LoVo (cell line): ENCODE results near the gene CLASP1.
"Not testable (repeated sequence)": the region's sequence is repeated elsewhere in the genome, so short reads cannot be mapped to it uniquely, and the experiment has no call there.

Experiments
- DNase-seq: peaks from one replicate; pipeline ENCODE4 v3.0.0-alpha.2; 2016; ENCODE audit warnings: low spot score

Gene CLASP1

GRCh38 chr2:121313701-121314100 is 335.6 kb downstream of the CLASP1 start:
- DNase-seq = not testable (repeated sequence)

GRCh38 chr2:121309801-121310200 is 339.5 kb downstream of the CLASP1 start:
- DNase-seq = no peak

GRCh38 chr2:121309323-121309722 is 339.9 kb downstream of the CLASP1 start:
- DNase-seq = no peak

- DNase-seq = no peak
These were observed 342.2 kb downstream of the CLASP1 start for GRCh38 chr2:121307048-121307447.

DNA sequence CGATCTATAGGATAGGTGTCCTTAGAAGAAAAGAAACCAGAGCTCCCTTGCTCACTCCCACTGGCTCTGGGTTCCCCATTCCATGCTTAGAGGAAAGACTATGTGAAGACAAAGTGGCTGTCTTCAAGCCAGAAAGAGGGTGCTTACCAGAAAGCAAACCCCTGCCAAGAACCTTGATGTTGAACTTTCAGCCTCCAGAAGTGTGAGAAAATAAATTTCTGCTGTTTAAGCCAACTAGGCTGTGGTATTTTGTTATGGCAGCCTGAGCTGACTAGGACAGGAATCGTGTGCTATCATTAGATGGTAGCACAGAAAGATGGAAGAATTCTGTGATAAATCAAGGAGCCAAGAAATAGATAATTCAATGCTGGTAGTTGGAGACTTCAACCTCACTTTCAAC is 344.3 kb downstream of the CLASP1 start:
- DNase-seq = no peak

- no peak for DNase-seq
These were observed 345.6 kb downstream of the CLASP1 start for GRCh38 chr2:121303531-121304263.

GRCh38 chr2:121301190-121301589 is 348.1 kb downstream of the CLASP1 start:
- not testable (repeated sequence) for DNase-seq

DNA sequence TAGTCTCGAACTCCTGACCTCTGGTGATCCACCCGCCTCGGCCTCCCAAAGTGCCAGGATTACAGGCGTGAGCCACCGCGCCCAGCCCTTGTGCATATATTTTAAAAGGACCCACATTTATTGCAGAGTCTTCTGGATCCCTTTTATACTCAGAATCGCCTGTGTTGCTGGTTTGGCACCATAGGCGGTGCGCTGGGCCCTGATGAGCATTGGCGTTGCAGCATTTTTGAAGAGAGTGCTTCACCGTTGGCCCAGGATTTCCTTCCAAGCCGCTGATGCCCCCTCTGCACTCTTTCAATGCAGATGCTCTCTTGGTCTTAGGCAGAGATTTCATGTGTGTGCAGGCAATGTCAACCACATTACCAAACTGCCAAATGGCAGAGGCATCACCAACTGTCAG is 350.8 kb downstream of the CLASP1 start:
- no peak for DNase-seq

GRCh38 chr2:121297866-121298265 is 351.4 kb downstream of the CLASP1 start:
- DNase-seq = not testable (repeated sequence)

GRCh38 chr2:121297217-121297830 is 351.9 kb downstream of the CLASP1 start:
- DNase-seq = peak; percentile 22

DNA sequence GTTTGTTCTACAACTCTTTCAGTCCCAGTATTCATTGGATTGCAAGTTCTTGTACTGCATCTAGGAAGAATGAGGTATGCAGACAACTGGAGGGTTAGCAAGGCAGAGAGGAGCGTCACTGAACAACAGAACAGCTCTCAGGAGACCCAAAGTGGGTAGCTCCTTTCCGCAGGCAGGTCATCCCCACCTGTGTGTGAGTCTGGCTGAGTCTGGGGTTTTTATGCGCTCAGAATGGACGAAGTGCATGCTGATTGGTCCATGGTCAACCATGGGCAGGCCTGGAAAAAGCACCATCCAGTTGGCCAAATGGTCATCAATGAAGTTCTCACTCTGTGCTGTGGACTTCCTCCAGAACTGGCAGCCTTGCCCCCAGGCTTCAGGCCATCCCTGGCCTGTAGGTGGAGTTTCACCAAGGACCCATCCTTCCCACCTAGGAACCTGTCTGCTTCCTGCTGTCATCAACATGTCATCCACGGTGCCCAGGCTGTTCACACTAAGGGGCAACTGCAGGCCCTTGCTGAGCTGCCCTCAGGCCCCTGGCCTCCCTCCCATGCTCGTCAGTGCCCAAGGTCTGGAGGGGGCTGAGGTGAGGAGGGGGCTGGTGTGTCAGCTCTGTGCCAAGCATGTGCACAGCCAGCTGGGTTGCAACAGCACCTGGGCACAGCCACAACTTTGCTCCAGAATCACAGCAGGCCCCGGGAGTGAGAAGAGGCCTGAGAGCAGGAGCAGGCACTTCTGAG is 353.2 kb downstream of the CLASP1 start:
- no peak for DNase-seq

GRCh38 chr2:121294881-121295840 is 354.1 kb downstream of the CLASP1 start:
- no peak for DNase-seq

DNA sequence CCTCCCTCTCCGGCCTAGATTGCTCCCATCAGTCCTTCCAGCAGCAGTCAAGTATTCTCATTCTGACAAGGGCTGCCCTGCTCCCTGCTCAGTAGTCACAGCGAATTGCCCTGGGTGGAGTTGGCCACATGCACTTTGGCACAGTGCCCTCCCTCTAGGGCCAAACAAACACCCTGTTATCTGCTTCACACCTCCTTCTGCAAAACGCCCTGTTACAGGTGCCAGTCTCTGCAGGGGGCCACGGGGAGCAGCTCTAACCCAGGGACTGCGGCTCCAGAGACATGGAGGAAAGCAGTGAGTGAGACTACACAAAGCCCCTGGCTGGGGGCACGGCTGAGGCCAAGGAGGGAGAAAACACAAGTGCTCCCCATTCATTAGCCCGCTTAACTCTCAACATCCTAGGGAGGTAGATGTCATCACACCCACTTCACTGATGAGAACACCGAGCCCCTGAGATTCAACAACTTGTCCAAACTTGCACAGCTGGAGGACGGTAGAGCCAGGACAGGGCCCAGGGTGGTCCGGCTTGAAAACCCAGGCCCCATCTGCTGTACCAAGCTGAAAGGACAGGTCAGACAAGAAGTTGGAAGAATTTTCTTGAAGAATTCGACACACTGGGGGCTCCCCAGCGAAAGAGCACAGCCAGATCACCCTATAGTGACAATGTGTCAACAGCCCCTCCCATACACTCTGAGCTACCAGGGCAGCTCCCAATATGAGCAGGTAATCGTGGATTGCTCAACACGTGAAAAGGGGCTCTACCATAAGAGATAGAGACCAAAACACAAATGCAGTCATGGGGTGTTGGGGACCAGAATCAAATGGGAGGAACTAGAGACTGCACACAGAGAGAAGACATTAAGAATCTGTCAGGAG is 355.6 kb downstream of the CLASP1 start:
- DNase-seq = peak; percentile 70

GRCh38 chr2:121291251-121291580 is 358.0 kb downstream of the CLASP1 start:
- no peak for DNase-seq

DNA sequence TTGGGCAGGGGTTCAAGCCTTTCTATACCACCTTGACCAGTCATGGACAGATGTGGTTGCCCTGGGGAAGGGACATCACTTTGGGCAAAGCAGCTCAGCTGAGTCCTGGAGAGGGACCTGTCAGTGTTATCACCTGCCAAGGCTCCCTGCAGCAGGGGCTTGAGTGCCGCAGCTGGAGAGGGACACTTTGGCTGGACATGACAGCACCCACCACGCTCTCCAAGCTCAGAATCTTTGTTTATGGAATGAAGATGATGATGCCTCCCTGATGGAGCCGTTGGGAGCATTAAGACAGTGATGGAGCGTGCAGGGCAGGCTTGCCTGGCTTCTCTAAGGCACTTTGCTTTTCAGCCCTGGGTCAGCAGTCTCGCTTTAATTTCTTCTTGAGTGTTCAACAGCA is 360.0 kb downstream of the CLASP1 start:
- no peak for DNase-seq

DNA sequence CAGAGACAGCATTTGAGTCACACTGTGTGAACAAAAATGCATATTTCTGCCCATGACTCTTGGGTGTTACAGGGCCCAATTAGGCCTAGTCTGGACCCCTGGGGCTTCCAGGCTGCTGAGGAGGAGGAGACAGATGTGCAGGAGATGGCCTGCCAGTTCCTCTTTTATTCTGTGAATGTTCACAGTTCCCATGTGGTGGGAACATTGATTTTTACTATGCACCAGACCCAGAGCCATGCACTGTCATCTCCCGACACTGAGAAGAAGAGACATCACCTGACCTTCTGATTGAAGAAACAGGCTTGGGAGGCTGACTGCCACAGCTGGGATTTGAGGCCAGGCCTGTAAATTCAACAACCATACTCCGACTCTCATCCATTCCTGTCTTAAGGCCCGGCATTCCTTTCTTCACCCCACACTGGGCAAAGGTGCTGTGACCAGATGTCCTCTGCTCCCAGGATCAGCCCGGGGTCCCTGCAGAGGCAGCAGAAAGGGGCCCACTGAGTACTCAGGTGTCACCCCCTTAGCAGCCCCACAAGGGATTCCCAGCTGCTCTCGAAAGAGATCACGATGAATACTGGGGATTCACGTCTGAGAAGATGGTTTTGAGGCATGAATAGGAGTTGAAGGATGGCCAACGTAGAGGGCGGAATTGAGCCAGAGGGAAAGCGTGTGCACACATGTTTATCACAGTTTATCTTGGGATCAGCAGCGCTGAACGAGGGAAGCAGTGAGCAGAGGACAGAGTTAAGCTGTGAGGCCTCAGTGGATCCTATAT is 360.6 kb downstream of the CLASP1 start:
- no peak for DNase-seq

DNA sequence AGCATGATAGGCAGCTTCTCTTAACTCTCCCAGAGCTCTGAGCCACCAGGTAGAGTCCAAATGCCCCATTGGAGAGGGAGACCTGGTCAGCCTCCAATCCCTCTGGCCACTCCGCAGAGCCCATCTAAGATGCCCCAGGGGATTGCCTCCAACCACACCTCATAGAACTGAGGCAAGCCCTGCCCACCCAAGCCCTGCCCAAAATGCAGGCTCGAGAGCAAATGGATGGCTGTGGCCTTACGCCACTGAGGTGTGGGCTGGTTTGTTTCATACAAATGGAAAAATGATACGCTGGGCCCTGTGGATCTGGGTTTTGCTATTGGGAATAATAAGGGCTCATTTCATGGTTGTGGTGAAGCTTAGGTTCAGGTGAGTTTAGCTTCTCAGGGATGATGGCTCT is 361.3 kb downstream of the CLASP1 start:
- DNase-seq = no peak
